ENCODE data around the gene GRM4. TPM values are rescaled to one million over a fixed set of nuclear protein-coding genes. Genes with fewer than 3 reads are reported as not detected.

Gene GRM4
- total and polyA plus RNA-seq, 9 of the 15 experiments (the other 6 are each of a cell fraction or from before 2014, with no cell fraction given): 0.18 TPM; not detected in 8

- CTCF ChIA-PET (ENCODE audit: low intra/inter-chr PET ratio): no interaction called here
- no peak for DNase-seq (ENCODE audit: extremely low read depth in 1 of 4, low spot score in 3 of 4)
- no peaks in the 10 kb centered on the region for H3K9me1 ChIP-seq (ENCODE audit: control insufficient read depth, insufficient read depth, low read length)
- intact Hi-C loops (cut with micrococcal nuclease) (loop anchor here (10.0 kb wide), 2 partner anchors 815 to 975 kb away; partner anchors contain the start of gene TCP11), in situ Hi-C loops (cut with MboI) (loop anchor here (5.0 to 10.0 kb wide), 2 partner anchors 247 to 965 kb away; no protein-coding TSS in a partner anchor)
- no peaks in the 10 kb centered on the region for H3K79me2 ChIP-seq (ENCODE audit: control insufficient read depth, insufficient read depth, low read length)
- H3K27me3 ChIP-seq (ENCODE audit: control insufficient read depth in 2 of 2, insufficient read depth in 2 of 2, low read length in 2 of 2): peaks cover 0 to 3% of the 10 kb centered on the region in 2 experiments; a peak in 1 of 5 replicates
- ATAC-seq: no peak
- H3K27ac ChIP-seq (ENCODE audit: extremely low read depth, low read depth, low read length): no peak overlapping the region
- WGBS (ENCODE audit: insufficient coverage, low coverage, missing lambda C conversion rate): 42% methylated on average over 1 of the region's 1 CpG
- H3K9ac ChIP-seq (ENCODE audit: insufficient read depth in 1 of 2, low read depth in 2 of 2, low read length in 2 of 2): no peak overlapping the region
- no peak for FAIRE-seq
- POLR2A ChIA-PET: no interaction called here
- no peaks in the 10 kb centered on the region for H3K36me3 ChIP-seq (ENCODE audit: control insufficient read depth, insufficient read depth, low read length)
- no peaks in the 10 kb centered on the region for H3K9me3 ChIP-seq (replicated peaks; ENCODE audit: control insufficient read depth, insufficient read depth, low read depth, low read length)
- TF ChIP-seq HSF4 (CRISPR knock-in tag; IDR thresholded peaks at IDR 0.05; ENCODE audit: borderline replicate concordance) (no peak), ZNF354B (CRISPR knock-in tag; IDR thresholded peaks at IDR 0.05) (peak; percentile 71; the same call in 1 of the 2 replicates), TARDBP (IDR thresholded peaks at IDR 0.05) (no peak), KLF16 (IDR thresholded peaks at IDR 0.05) (no peak), ZNF507 (tag; conservative IDR thresholded peaks at IDR 0.05) (peak; percentile 86)
- no peaks in the 10 kb centered on the region for H4K20me1 ChIP-seq (replicated peaks; ENCODE audit: control insufficient read depth, insufficient read depth, low read length)
- H2AFZ ChIP-seq (ENCODE audit: low read depth, low read length): no peak overlapping the region
- no peak overlapping the region for H3K4me2 ChIP-seq (ENCODE audit: insufficient read depth, low read length)
- BruUV-seq (replicated peaks): no TSS peak
- H3K4me1 ChIP-seq (replicated peaks in 1 of 2; ENCODE audit: control insufficient read depth in 2 of 2, insufficient read depth in 2 of 2, low read length in 2 of 2): no peaks in the 10 kb centered on the region
- H3K4me3 ChIP-seq: no peak overlapping the region
These were observed 24.0 kb upstream of the GRM4 start for GRCh38 chr6:34169897-34170296.

GRCh38 chr6:34161857-34162515 is 16.1 kb upstream of the GRM4 start:
- 0% methylated on average over 8 of the region's 8 CpGs for WGBS (ENCODE audit: insufficient coverage, low coverage, missing lambda C conversion rate)
- FAIRE-seq: no peak
- POLR2A ChIA-PET: interaction anchor here (0.6 kb wide), 1 partner anchor 263 kb away, joined by 3 read pairs; no protein-coding TSS in a partner anchor
- no peak for DNase-seq (ENCODE audit: extremely low read depth in 1 of 4, low spot score in 3 of 4)
- Histone ChIP-seq H4K20me1 (replicated peaks; ENCODE audit: control insufficient read depth, insufficient read depth, low read length) (no peaks in the 10 kb centered on the region), H3K27ac (ENCODE audit: extremely low read depth, low read depth, low read length) (no peak overlapping the region), H3K9ac (ENCODE audit: insufficient read depth in 1 of 2, low read depth in 2 of 2, low read length in 2 of 2) (no peak overlapping the region), H3K27me3 (ENCODE audit: control insufficient read depth in 2 of 2, insufficient read depth in 2 of 2, low read length in 2 of 2) (peaks cover 8 to 20% of the 10 kb centered on the region in 2 experiments; a peak in 3 of 5 replicates), H3K4me3 (no peak overlapping the region), H3K4me2 (ENCODE audit: insufficient read depth, low read length) (no peak overlapping the region), H3K9me3 (replicated peaks; ENCODE audit: control insufficient read depth, insufficient read depth, low read depth, low read length) (peaks cover 4% of the 10 kb centered on the region), H2AFZ (ENCODE audit: low read depth, low read length) (no peak overlapping the region), H3K9me1 (ENCODE audit: control insufficient read depth, insufficient read depth, low read length) (no peaks in the 10 kb centered on the region), H3K36me3 (ENCODE audit: control insufficient read depth, insufficient read depth, low read length) (no peaks in the 10 kb centered on the region), H3K4me1 (replicated peaks in 1 of 2; ENCODE audit: control insufficient read depth in 2 of 2, insufficient read depth in 2 of 2, low read length in 2 of 2) (no peaks in the 10 kb centered on the region), H3K79me2 (ENCODE audit: control insufficient read depth, insufficient read depth, low read length) (no peaks in the 10 kb centered on the region)
- CTCF ChIA-PET (ENCODE audit: low intra/inter-chr PET ratio): interaction anchor here (1.7 kb wide), 1 partner anchor 448 kb away, joined by 6 read pairs; no protein-coding TSS in a partner anchor
- ATAC-seq: no peak
- in situ Hi-C loops (cut with MboI): loop anchor here (5.0 kb wide), 1 partner anchor 445 kb away; no protein-coding TSS in a partner anchor
- intact Hi-C loops (cut with micrococcal nuclease): loop anchor here (2.0 to 10.0 kb wide), 4 partner anchors 87 to 983 kb away; partner anchors contain the start of genes SMIM29 and TCP11
- no TSS peak for BruUV-seq (replicated peaks)
- TF ChIP-seq CBFA2T3 (IDR thresholded peaks at IDR 0.05): no peak
- TF ChIP-seq BRF1 (IDR thresholded peaks at IDR 0.05; ENCODE audit: borderline replicate concordance, extremely low read depth, insufficient read length): no peak
- no peak for TF ChIP-seq ADNP (tag; IDR thresholded peaks at IDR 0.05)
- no peak for TF ChIP-seq TAF15 (IDR thresholded peaks at IDR 0.05; ENCODE audit: low read depth, low read length)
- no peak for TF ChIP-seq PYGO2 (tag; IDR thresholded peaks at IDR 0.05)
- no peak for TF ChIP-seq CHD2 (IDR thresholded peaks at IDR 0.05; ENCODE audit: low read depth, low read length)
